K562 (cell line): ENCODE data around the gene TTLL10. TPM values are rescaled to one million over a fixed set of nuclear protein-coding genes. Genes with fewer than 3 reads are reported as not detected.

Experiments used
- ATAC-seq: fragments of 200-7000 bp; cut with Tn5 transposase; 3 replicates; pipeline ENCODE4 v1.9.1; 2020; ENCODE audit warnings: moderate library complexity
- BruUV-seq: library from RNA; stranded (reverse); fragments of 400-500 nt; replicated peaks from 2 replicates; lab custom pipeline; 2021; lab: Mats Ljungman, UMichigan
- CTCF ChIA-PET: fragments of 300-600 bp; formaldehyde crosslinking; extraction: SDS; loops from one replicate; lab custom pipeline; 2021; ENCODE audit warnings: low intra/inter-chr PET ratio; lab: Yijun Ruan, JAX
- POLR2A ChIA-PET: fragments of 300-600, 350-650 bp; sonication (Branson Sonifier 250); formaldehyde crosslinking; extraction: SDS; loops from one replicate; lab custom pipeline; 2021; ENCODE audit warnings: antibody characterized with exemption, inconsistent platforms; lab: Yijun Ruan, JAX
- DNase-seq, 4 experiments: peaks; one replicate each; pipeline versions ENCODE4 v3.0.0 to v3.0.0-alpha.2; 2011 to 2018; ENCODE audit warnings: low spot score in 3 of 4, mixed read lengths in 3 of 4; ENCODE audit errors: extremely low read depth in 1 of 4
- FAIRE-seq: peaks from 2 replicates; lab custom pipeline; 2011; peaks lifted over from hg19 to GRCh38; lab: Jason Lieb, UNC
- H2AFZ ChIP-seq: 2 replicates; pipeline ENCODE4 v1.6.0; 2011; ENCODE audit warnings: low read depth, low read length, control low read depth, inconsistent platforms
- H3K27ac ChIP-seq: fragments of 200-600 bp; 3 replicates; pipeline ENCODE4 v1.8.0; 2011; ENCODE audit warnings: low read depth, mild to moderate bottlenecking, control low read depth, inconsistent platforms, low read length, moderate library complexity, mixed read lengths; ENCODE audit errors: extremely low read depth
- H3K27me3 ChIP-seq, 2 experiments: fragments of 300-600 bp in 1 of 2; 2 replicates in 1 of 2; 3 replicates in 1 of 2; pipeline versions ENCODE4 v1.6.0 to v1.8.0; 2011; ENCODE audit warnings: inconsistent platforms in 2 of 2, low read length in 2 of 2, mild to moderate bottlenecking in 1 of 2, mixed read lengths in 1 of 2, moderate library complexity in 1 of 2; ENCODE audit not compliant: control insufficient read depth in 2 of 2, insufficient read depth in 2 of 2
- H3K36me3 ChIP-seq: fragments of 300-600 bp; 3 replicates; pipeline ENCODE4 v1.8.0; 2011; ENCODE audit warnings: mild to moderate bottlenecking, low read length, inconsistent platforms; ENCODE audit not compliant: control insufficient read depth, insufficient read depth
- H3K4me1 ChIP-seq, 2 experiments: fragments of 200-600 bp in 1 of 2; replicated peaks in 1 of 2; 2 replicates in 1 of 2; 3 replicates in 1 of 2; pipeline versions ENCODE4 v1.5.1 to v1.8.0; 2011; ENCODE audit warnings: inconsistent platforms in 2 of 2, low read length in 2 of 2, mild to moderate bottlenecking in 1 of 2, mixed read lengths in 1 of 2, moderate library complexity in 1 of 2; ENCODE audit not compliant: control insufficient read depth in 2 of 2, insufficient read depth in 2 of 2
- H3K4me2 ChIP-seq: 2 replicates; pipeline ENCODE4 v1.6.1; 2011; ENCODE audit warnings: low read length, control low read depth, inconsistent platforms, mixed read lengths; ENCODE audit not compliant: insufficient read depth
- H3K4me3 ChIP-seq: fragments of 200-600 bp; sonication (generic), shearing (Covaris generic); 2 replicates; pipeline ENCODE4 v1.5.1; 2016; ENCODE audit warnings: control low read depth, inconsistent platforms
- H3K79me2 ChIP-seq: fragments of 200-600 bp; 3 replicates; pipeline ENCODE4 v1.8.0; 2011; ENCODE audit warnings: low read length, inconsistent platforms; ENCODE audit not compliant: control insufficient read depth, insufficient read depth
- H3K9ac ChIP-seq, 2 experiments: 2 replicates each; pipeline versions ENCODE4 v1.6.0 to v1.6.1; 2011; ENCODE audit warnings: low read depth in 2 of 2, low read length in 2 of 2, control low read depth in 1 of 2, inconsistent platforms in 1 of 2, mild to moderate bottlenecking in 1 of 2, mixed read lengths in 1 of 2; ENCODE audit not compliant: insufficient read depth in 1 of 2
- H3K9me1 ChIP-seq: one replicate; pipeline ENCODE4 v1.6.0; 2011; ENCODE audit warnings: inconsistent platforms, mild to moderate bottlenecking, low read length, moderate library complexity; ENCODE audit not compliant: control insufficient read depth, insufficient read depth
- H3K9me3 ChIP-seq: replicated peaks from 2 replicates; pipeline ENCODE4 v1.5.1; 2011; ENCODE audit warnings: low read depth, low read length, inconsistent platforms; ENCODE audit not compliant: control insufficient read depth, insufficient read depth
- H4K20me1 ChIP-seq: replicated peaks from 2 replicates; pipeline ENCODE4 v1.6.1; 2011; ENCODE audit warnings: low read length, inconsistent platforms, mixed read lengths; ENCODE audit not compliant: control insufficient read depth, insufficient read depth
- FOXM1 ChIP-seq, 2 experiments: fragments of 450-650 bp in 1 of 2; sonication (generic) in 1 of 2; formaldehyde crosslinking in 1 of 2; IDR thresholded peaks; 2 replicates each; pipeline versions ENCODE4 v1.6.1 to v1.9.0; 2017 to 2022; ENCODE audit warnings: low read depth in 2 of 2, mild to moderate bottlenecking in 2 of 2, missing genetic modification reagents in 1 of 2, moderate library complexity in 1 of 2
- KHSRP ChIP-seq: fragments of 450-650 bp; IDR thresholded peaks from 2 replicates; pipeline ENCODE4 v1.6.1; 2017
- MBD2 ChIP-seq: sonication (generic); IDR thresholded peaks from 2 replicates; pipeline ENCODE4 v1.6.1; 2016; ENCODE audit warnings: low read depth, borderline replicate concordance
- NFIC ChIP-seq: fragments of 450-650 bp; IDR thresholded peaks from 2 replicates; pipeline ENCODE4 v1.6.1; 2017; ENCODE audit warnings: mild to moderate bottlenecking, inconsistent platforms
- RBM17 ChIP-seq: fragments of 200-400 bp; formaldehyde crosslinking; IDR thresholded peaks from 2 replicates; pipeline ENCODE4 v1.6.1; 2017; ENCODE audit warnings: low read depth, mild to moderate bottlenecking, low read length, borderline replicate concordance
- ZNF224 ChIP-seq: sonication (generic); formaldehyde crosslinking; IDR thresholded peaks from 2 replicates; pipeline ENCODE4 v1.8.0; 2022; ENCODE audit warnings: mild to moderate bottlenecking, missing genetic modification reagents
- ZNF830 ChIP-seq: fragments of 250-450 bp; sonication (Bioruptor Pico); IDR thresholded peaks from 2 replicates; pipeline ENCODE4 v1.5.0; 2021; ENCODE audit warnings: mild to moderate bottlenecking
- WGBS: fragments of 100-300 bp; shearing (Covaris generic); methylation state at CpG from one replicate; pipeline ENCODE4 v1.1.6; 2016; ENCODE audit warnings: low coverage, mixed read lengths; ENCODE audit not compliant: insufficient coverage; ENCODE audit errors: missing lambda C conversion rate; 5-methylcytosine and 5-hydroxymethylcytosine counted together
- in situ Hi-C: fragments of 300-500 bp; cut with MboI; formaldehyde crosslinking; loops from 4 replicates; pipeline ENCODE4 v1.15.0; 2018; ENCODE audit warnings: inconsistent platforms, mixed read lengths
- intact Hi-C: fragments of 100-400 bp; cut with micrococcal nuclease; formaldehyde crosslinking; loops from 2 replicates; pipeline ENCODE4 v1.14.2; 2022
- polyA plus RNA-seq, 8 experiments: library from polyadenylated mRNA; depleted of rRNA in 4 of 8; stranded (reverse) in 5 of 8; unstranded in 3 of 8; fragments of >200 nt; fragmentation: Nextera tagmentation in 2 of 8; fragmentation: Illumina TruSeq in 1 of 8; extraction: Ambion mirVana in 2 of 8; extraction: Trizol in 1 of 8; gene quantifications; 2 replicates each; pipeline versions ENCODE4 v1.2.1 to v1.2.3, GENCODE V29; 2011 to 2014; ENCODE audit warnings: inconsistent platforms in 1 of 8, missing spikeins in 1 of 8
- total RNA-seq, 7 experiments: library from RNA; depleted of rRNA in 6 of 7; stranded (reverse); fragments of >200 nt in 6 of 7; fragmentation: Illumina TruSeq in 2 of 7; extraction: Trizol in 2 of 7; gene quantifications; 2 replicates each; pipeline versions ENCODE4 v1.2.1 to v1.2.3, GENCODE V29; 2011 to 2021; ENCODE audit warnings: low replicate concordance in 1 of 7
- TF ChIP-seq, protein P1 (sequence below): fragments of 250-450 bp; sonication (Bioruptor Pico); IDR thresholded peaks from 2 replicates; pipeline ENCODE4 v1.4.0; 2020; ENCODE audit warnings: mild to moderate bottlenecking, moderate library complexity
- TF ChIP-seq, protein P2 (sequence below): sonication (generic); formaldehyde crosslinking; IDR thresholded peaks from 2 replicates; pipeline ENCODE4 v1.9.0; 2022; ENCODE audit warnings: mild to moderate bottlenecking, missing genetic modification reagents
- TF ChIP-seq, protein P3 (sequence below), 3 experiments: IDR thresholded peaks in 2 of 3; conservative IDR thresholded peaks in 1 of 3; 2 replicates each; pipeline ENCODE4 v1.5.1; 2011 to 2012; ENCODE audit warnings: low read length in 3 of 3, mild to moderate bottlenecking in 3 of 3, control low read depth in 2 of 3, improper control_type of control experiment in 1 of 3, inconsistent platforms in 1 of 3, low read depth in 1 of 3, mixed read lengths in 1 of 3, moderate library complexity in 1 of 3; ENCODE audit not compliant: insufficient read depth in 2 of 3
- TF ChIP-seq, protein P4 (sequence below): sonication (generic); formaldehyde crosslinking; IDR thresholded peaks from 2 replicates; pipeline ENCODE4 v1.8.1; 2023; ENCODE audit warnings: mild to moderate bottlenecking, missing genetic modification reagents

Gene TTLL10
- total and polyA plus RNA-seq, 9 of the 15 experiments (the other 6 are each of a cell fraction or from before 2014, with no cell fraction given): not detected

DNA sequence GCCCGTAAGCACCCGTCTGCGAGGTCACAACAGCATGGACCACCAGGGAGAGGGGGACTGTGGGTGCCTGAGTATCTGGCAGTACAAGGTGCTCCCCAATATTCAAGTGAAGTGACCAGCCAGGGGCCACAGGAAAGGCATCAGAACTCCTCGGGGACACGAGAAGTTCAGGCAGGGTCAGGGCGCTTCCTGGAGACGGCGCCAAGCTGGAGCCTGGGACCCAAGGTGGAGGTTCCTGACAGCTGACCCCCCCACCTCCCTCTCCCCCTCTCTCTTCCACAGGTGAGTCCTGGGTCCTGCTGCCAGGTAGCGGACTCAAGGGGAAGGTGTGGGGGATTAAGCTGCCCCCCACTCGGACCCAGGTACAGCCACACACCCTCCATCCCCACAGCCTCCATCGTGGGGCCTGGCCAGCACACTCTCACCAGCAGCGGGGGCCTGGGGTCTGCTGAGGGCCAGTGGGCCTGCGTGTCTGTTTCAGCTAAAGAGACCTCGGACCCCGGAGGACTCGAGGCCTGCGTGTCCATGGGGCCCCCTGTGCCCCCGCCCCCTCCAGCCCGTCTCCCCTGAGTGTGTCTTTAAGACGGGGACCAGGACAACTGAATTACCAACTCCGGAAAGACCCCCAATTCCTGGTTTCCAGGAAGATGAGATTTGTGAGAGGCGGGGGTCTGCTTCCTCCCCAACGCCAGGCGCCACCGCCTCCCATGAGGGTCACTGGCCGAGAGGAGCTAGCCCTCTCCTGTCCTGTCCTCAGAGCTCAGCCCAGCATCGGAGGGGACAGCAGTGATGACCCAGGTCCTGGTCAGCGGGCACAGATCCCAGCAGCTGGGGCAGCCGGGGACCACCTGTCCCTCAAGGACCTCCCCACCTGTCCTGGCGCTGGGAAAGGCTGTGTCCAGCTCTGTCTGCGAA, 26.5 kb downstream of the TTLL10 start:
- Histone ChIP-seq H4K20me1 (no peaks in the 10 kb centered on the region), H3K27ac (no peak overlapping the region; the same call in 2 of the 3 replicates), H3K4me3 (peak overlapping the region; percentile 51), H3K27me3 (no peaks in the 10 kb centered on the region; a peak in 1 of 5 replicates), H3K9me1 (no peaks in the 10 kb centered on the region), H2AFZ (peak overlapping the region; percentile 61; the same call in 1 of the 2 replicates), H3K79me2 (no peaks in the 10 kb centered on the region), H3K9ac (peak overlapping the region; percentile 66 to 90; a peak in 3 of 4 replicates), H3K36me3 (no peaks in the 10 kb centered on the region), H3K9me3 (no peaks in the 10 kb centered on the region; the same call in 1 of the 2 replicates), H3K4me1 (peaks cover 0 to 77% of the 10 kb centered on the region in 2 experiments; a peak in 4 of 5 replicates), H3K4me2 (peak overlapping the region; percentile 54)
- in situ Hi-C loops: no loop called here
- DNase-seq: peak in 1 of 4 experiments; percentile 16
- CTCF ChIA-PET: no interaction called here
- BruUV-seq: no TSS peak
- FAIRE-seq: peak; percentile 51
- POLR2A ChIA-PET: interaction anchor here (0.9 to 1.4 kb wide), 2 partner anchors 10 to 31 kb away, joined by 3 to 4 read pairs; partner anchors contain the start of genes B3GALT6 and SDF4
- intact Hi-C loops: no loop called here
- WGBS: 64% methylated on average over 24 of the region's 31 CpGs
- no peak for ATAC-seq
- TF ChIP-seq MBD2: no peak
- TF ChIP-seq, protein P1, sequence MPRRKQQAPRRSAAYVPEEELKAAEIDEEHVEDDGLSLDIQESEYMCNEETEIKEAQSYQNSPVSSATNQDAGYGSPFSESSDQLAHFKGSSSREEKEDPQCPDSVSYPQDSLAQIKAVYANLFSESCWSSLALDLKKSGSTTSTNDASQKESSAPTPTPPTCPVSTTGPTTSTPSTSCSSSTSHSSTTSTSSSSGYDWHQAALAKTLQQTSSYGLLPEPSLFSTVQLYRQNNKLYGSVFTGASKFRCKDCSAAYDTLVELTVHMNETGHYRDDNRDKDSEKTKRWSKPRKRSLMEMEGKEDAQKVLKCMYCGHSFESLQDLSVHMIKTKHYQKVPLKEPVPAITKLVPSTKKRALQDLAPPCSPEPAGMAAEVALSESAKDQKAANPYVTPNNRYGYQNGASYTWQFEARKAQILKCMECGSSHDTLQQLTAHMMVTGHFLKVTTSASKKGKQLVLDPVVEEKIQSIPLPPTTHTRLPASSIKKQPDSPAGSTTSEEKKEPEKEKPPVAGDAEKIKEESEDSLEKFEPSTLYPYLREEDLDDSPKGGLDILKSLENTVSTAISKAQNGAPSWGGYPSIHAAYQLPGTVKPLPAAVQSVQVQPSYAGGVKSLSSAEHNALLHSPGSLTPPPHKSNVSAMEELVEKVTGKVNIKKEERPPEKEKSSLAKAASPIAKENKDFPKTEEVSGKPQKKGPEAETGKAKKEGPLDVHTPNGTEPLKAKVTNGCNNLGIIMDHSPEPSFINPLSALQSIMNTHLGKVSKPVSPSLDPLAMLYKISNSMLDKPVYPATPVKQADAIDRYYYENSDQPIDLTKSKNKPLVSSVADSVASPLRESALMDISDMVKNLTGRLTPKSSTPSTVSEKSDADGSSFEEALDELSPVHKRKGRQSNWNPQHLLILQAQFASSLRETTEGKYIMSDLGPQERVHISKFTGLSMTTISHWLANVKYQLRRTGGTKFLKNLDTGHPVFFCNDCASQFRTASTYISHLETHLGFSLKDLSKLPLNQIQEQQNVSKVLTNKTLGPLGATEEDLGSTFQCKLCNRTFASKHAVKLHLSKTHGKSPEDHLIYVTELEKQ (CRISPR knock-in tag): no peak
- no peak for TF ChIP-seq ZNF224 (CRISPR knock-in tag)
- peak; percentile 23; the same call in 1 of the 2 replicates for TF ChIP-seq ZNF830 (CRISPR knock-in tag)
- TF ChIP-seq, protein P2, sequence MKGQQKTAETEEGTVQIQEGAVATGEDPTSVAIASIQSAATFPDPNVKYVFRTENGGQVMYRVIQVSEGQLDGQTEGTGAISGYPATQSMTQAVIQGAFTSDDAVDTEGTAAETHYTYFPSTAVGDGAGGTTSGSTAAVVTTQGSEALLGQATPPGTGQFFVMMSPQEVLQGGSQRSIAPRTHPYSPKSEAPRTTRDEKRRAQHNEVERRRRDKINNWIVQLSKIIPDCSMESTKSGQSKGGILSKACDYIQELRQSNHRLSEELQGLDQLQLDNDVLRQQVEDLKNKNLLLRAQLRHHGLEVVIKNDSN (CRISPR knock-in tag): no peak
- TF ChIP-seq FOXM1 (IDR thresholded peaks at IDR 0.05; ENCODE audit: low read depth): no peak
- 0 out of 2 replicates have a peak, but pooled peaks have one; percentile 36 for TF ChIP-seq FOXM1 (CRISPR knock-in tag; IDR thresholded peaks at IDR 0.05; ENCODE audit: low read depth)
- TF ChIP-seq, protein P3, sequence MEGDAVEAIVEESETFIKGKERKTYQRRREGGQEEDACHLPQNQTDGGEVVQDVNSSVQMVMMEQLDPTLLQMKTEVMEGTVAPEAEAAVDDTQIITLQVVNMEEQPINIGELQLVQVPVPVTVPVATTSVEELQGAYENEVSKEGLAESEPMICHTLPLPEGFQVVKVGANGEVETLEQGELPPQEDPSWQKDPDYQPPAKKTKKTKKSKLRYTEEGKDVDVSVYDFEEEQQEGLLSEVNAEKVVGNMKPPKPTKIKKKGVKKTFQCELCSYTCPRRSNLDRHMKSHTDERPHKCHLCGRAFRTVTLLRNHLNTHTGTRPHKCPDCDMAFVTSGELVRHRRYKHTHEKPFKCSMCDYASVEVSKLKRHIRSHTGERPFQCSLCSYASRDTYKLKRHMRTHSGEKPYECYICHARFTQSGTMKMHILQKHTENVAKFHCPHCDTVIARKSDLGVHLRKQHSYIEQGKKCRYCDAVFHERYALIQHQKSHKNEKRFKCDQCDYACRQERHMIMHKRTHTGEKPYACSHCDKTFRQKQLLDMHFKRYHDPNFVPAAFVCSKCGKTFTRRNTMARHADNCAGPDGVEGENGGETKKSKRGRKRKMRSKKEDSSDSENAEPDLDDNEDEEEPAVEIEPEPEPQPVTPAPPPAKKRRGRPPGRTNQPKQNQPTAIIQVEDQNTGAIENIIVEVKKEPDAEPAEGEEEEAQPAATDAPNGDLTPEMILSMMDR (IDR thresholded peaks at IDR 0.05 in 2 of 3, conservative IDR thresholded peaks at IDR 0.05 in 1 of 3; ENCODE audit: insufficient read depth in 2 of 3, low read depth in 1 of 3, low read length in 3 of 3): no peak
- no peak for TF ChIP-seq NFIC
- TF ChIP-seq, protein P4, sequence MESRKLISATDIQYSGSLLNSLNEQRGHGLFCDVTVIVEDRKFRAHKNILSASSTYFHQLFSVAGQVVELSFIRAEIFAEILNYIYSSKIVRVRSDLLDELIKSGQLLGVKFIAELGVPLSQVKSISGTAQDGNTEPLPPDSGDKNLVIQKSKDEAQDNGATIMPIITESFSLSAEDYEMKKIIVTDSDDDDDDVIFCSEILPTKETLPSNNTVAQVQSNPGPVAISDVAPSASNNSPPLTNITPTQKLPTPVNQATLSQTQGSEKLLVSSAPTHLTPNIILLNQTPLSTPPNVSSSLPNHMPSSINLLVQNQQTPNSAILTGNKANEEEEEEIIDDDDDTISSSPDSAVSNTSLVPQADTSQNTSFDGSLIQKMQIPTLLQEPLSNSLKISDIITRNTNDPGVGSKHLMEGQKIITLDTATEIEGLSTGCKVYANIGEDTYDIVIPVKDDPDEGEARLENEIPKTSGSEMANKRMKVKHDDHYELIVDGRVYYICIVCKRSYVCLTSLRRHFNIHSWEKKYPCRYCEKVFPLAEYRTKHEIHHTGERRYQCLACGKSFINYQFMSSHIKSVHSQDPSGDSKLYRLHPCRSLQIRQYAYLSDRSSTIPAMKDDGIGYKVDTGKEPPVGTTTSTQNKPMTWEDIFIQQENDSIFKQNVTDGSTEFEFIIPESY: peak; percentile 39; the same call in 1 of the 2 replicates
- no peak for TF ChIP-seq RBM17
- TF ChIP-seq KHSRP: no peak
